ENCODE measurements around the gene RBBP8NL. TPM values are rescaled to one million over a fixed set of nuclear protein-coding genes. Genes with fewer than 3 reads are reported as not detected.

Gene RBBP8NL
- total RNA-seq, 5 donors from 2014 or later (not counting 1 experiment from before 2014, with no cell fraction given): not detected

GRCh38 chr20:62412194-62413024, 14.9 kb downstream of the RBBP8NL start:
- H3K4me1 ChIP-seq (ENCODE audit: control insufficient read depth in 1 of 2, extremely low read depth in 1 of 2, insufficient read depth in 2 of 2, low read length in 2 of 2): peaks cover 2 to 23% of the 10 kb centered on the region in 2 experiments
- WGBS (ENCODE audit: insufficient coverage): 85% methylated on average over 11 of the region's 22 CpGs
- H3K4me1 Mint-ChIP-seq: peaks cover 8 to 17% (median 14%) of the 10 kb centered on the region in 3 donors
- no peak overlapping the region for H3K4me3 Mint-ChIP-seq
- ATAC-seq (replicated peaks in 1 of 4) (no peak), DNase-seq (no peak)
- H3K9me3 ChIP-seq: no peaks in the 10 kb centered on the region
- no peaks in the 10 kb centered on the region for H3K36me3 Mint-ChIP-seq
- no peak overlapping the region for H3K27ac Mint-ChIP-seq
- H3K27me3 ChIP-seq (replicated peaks in 1 of 2; ENCODE audit: control insufficient read depth in 2 of 2, extremely low read depth in 1 of 2, insufficient read depth in 2 of 2, low read length in 1 of 2): peaks cover 0 to 15% of the 10 kb centered on the region in 2 experiments
- CTCF ChIA-PET: no interaction called here
- POLR2A ChIA-PET: no interaction called here
- no peak overlapping the region for H3K4me3 ChIP-seq (ENCODE audit: control insufficient read depth in 1 of 2, extremely low read depth in 1 of 2, low read length in 1 of 2)
- H3K9me3 Mint-ChIP-seq: no peaks in the 10 kb centered on the region
- H3K36me3 ChIP-seq (ENCODE audit: control insufficient read depth in 2 of 2, extremely low read depth in 1 of 2, insufficient read depth in 1 of 2, low read length in 1 of 2): no peaks in the 10 kb centered on the region
- H3K27me3 Mint-ChIP-seq: no peaks in the 10 kb centered on the region
- H3K27ac ChIP-seq (ENCODE audit: low read length): no peak overlapping the region

GRCh38 chr20:62411479-62412193, 15.7 kb downstream of the RBBP8NL start:
- H3K4me3 ChIP-seq (ENCODE audit: control insufficient read depth in 1 of 2, extremely low read depth in 1 of 2, low read length in 1 of 2): no peak overlapping the region
- no peaks in the 10 kb centered on the region for H3K27me3 Mint-ChIP-seq
- peaks cover 0 to 8% of the 10 kb centered on the region in 2 experiments for H3K27me3 ChIP-seq (replicated peaks in 1 of 2; ENCODE audit: control insufficient read depth in 2 of 2, extremely low read depth in 1 of 2, insufficient read depth in 2 of 2, low read length in 1 of 2)
- 77% methylated on average over 24 of the region's 24 CpGs for WGBS (ENCODE audit: insufficient coverage)
- DNase-seq: no peak
- H3K4me3 Mint-ChIP-seq: no peak overlapping the region
- ChIA-PET POLR2A (no interaction called here), CTCF (no interaction called here)
- no peak overlapping the region for H3K27ac Mint-ChIP-seq
- H3K4me1 ChIP-seq (ENCODE audit: control insufficient read depth in 1 of 2, extremely low read depth in 1 of 2, insufficient read depth in 2 of 2, low read length in 2 of 2): peaks cover 2 to 27% of the 10 kb centered on the region in 2 experiments
- H3K36me3 Mint-ChIP-seq: no peaks in the 10 kb centered on the region
- no peaks in the 10 kb centered on the region for H3K9me3 Mint-ChIP-seq
- H3K27ac ChIP-seq (ENCODE audit: low read length): no peak overlapping the region
- no peaks in the 10 kb centered on the region for H3K36me3 ChIP-seq (ENCODE audit: control insufficient read depth in 2 of 2, extremely low read depth in 1 of 2, insufficient read depth in 1 of 2, low read length in 1 of 2)
- H3K9me3 ChIP-seq: no peaks in the 10 kb centered on the region
- ATAC-seq (replicated peaks in 1 of 4): no peak
- peaks cover 8 to 19% (median 14%) of the 10 kb centered on the region in 3 donors for H3K4me1 Mint-ChIP-seq

GRCh38 chr20:62410746-62411478, 16.4 kb downstream of the RBBP8NL start:
- WGBS (ENCODE audit: insufficient coverage): 89% methylated on average over 18 of the region's 19 CpGs
- no peaks in the 10 kb centered on the region for H3K36me3 ChIP-seq (ENCODE audit: control insufficient read depth in 2 of 2, extremely low read depth in 1 of 2, insufficient read depth in 1 of 2, low read length in 1 of 2)
- no peaks in the 10 kb centered on the region for H3K9me3 ChIP-seq
- H3K36me3 Mint-ChIP-seq: no peaks in the 10 kb centered on the region
- DNase-seq (no peak), ATAC-seq (replicated peaks in 1 of 4) (no peak)
- H3K4me3 Mint-ChIP-seq: no peak overlapping the region
- H3K4me1 ChIP-seq (ENCODE audit: control insufficient read depth in 1 of 2, extremely low read depth in 1 of 2, insufficient read depth in 2 of 2, low read length in 2 of 2): peaks cover 5 to 34% of the 10 kb centered on the region in 2 experiments
- peaks cover 0 to 5% of the 10 kb centered on the region in 2 experiments for H3K27me3 ChIP-seq (replicated peaks in 1 of 2; ENCODE audit: control insufficient read depth in 2 of 2, extremely low read depth in 1 of 2, insufficient read depth in 2 of 2, low read length in 1 of 2)
- POLR2A ChIA-PET: no interaction called here
- H3K27ac ChIP-seq (ENCODE audit: low read length): no peak overlapping the region
- H3K27me3 Mint-ChIP-seq: no peaks in the 10 kb centered on the region
- no peaks in the 10 kb centered on the region for H3K9me3 Mint-ChIP-seq
- no peak overlapping the region for H3K4me3 ChIP-seq (ENCODE audit: control insufficient read depth in 1 of 2, extremely low read depth in 1 of 2, low read length in 1 of 2)
- CTCF ChIA-PET: no interaction called here
- peaks cover 12 to 22% (median 19%) of the 10 kb centered on the region in 3 donors for H3K4me1 Mint-ChIP-seq
- H3K27ac Mint-ChIP-seq: no peak overlapping the region

- peak in 20 of 35 experiments; percentile 11 to 49 (median 26) for DNase-seq
- no peaks in the 10 kb centered on the region for H3K9me3 ChIP-seq
- no peak overlapping the region for H3K27ac ChIP-seq (ENCODE audit: low read length)
- Mint-ChIP-seq H3K4me3 (peak overlapping the region in 1 of 3 donors; percentile 48), H3K4me1 (peaks cover 20 to 30% (median 27%) of the 10 kb centered on the region in 3 donors), H3K27ac (no peak overlapping the region), H3K27me3 (no peaks in the 10 kb centered on the region), H3K36me3 (no peaks in the 10 kb centered on the region), H3K9me3 (no peaks in the 10 kb centered on the region)
- ChIA-PET POLR2A (no interaction called here), CTCF (no interaction called here)
- ATAC-seq (replicated peaks in 1 of 4): no peak
- H3K4me3 ChIP-seq (ENCODE audit: control insufficient read depth in 1 of 2, extremely low read depth in 1 of 2, low read length in 1 of 2): no peak overlapping the region
- H3K4me1 ChIP-seq (ENCODE audit: control insufficient read depth in 1 of 2, extremely low read depth in 1 of 2, insufficient read depth in 2 of 2, low read length in 2 of 2): peaks cover 5 to 42% of the 10 kb centered on the region in 2 experiments
- no peaks in the 10 kb centered on the region for H3K36me3 ChIP-seq (ENCODE audit: control insufficient read depth in 2 of 2, extremely low read depth in 1 of 2, insufficient read depth in 1 of 2, low read length in 1 of 2)
- peaks cover 0 to 5% of the 10 kb centered on the region in 2 experiments for H3K27me3 ChIP-seq (replicated peaks in 1 of 2; ENCODE audit: control insufficient read depth in 2 of 2, extremely low read depth in 1 of 2, insufficient read depth in 2 of 2, low read length in 1 of 2)
- 7% methylated on average over 25 of the region's 30 CpGs for WGBS (ENCODE audit: insufficient coverage)
These were observed 17.2 kb downstream of the RBBP8NL start for GRCh38 chr20:62409931-62410745.

GRCh38 chr20:62409086-62409853, 18.1 kb downstream of the RBBP8NL start:
- Mint-ChIP-seq H3K36me3 (no peaks in the 10 kb centered on the region), H3K27me3 (no peaks in the 10 kb centered on the region), H3K4me1 (peaks cover 20 to 35% (median 31%) of the 10 kb centered on the region in 3 donors), H3K27ac (peak overlapping the region in 1 of 2 donors; percentile 52), H3K9me3 (no peaks in the 10 kb centered on the region), H3K4me3 (peak overlapping the region; percentile 17 to 48 (median 34))
- ChIA-PET POLR2A (interaction anchor here in 1 of 2 donors (0.6 kb wide), 1 partner anchor 26 kb away, joined by 3 read pairs; no protein-coding TSS in a partner anchor), CTCF (interaction anchor here in 1 of 2 donors (0.6 kb wide), 1 partner anchor 1129 kb away, joined by 3 read pairs; no protein-coding TSS in a partner anchor)
- H3K4me1 ChIP-seq (ENCODE audit: control insufficient read depth in 1 of 2, extremely low read depth in 1 of 2, insufficient read depth in 2 of 2, low read length in 2 of 2): peaks cover 5 to 43% of the 10 kb centered on the region in 2 experiments
- H3K4me3 ChIP-seq (ENCODE audit: control insufficient read depth in 1 of 2, extremely low read depth in 1 of 2, low read length in 1 of 2): no peak overlapping the region
- peaks cover 0 to 5% of the 10 kb centered on the region in 2 experiments for H3K27me3 ChIP-seq (replicated peaks in 1 of 2; ENCODE audit: control insufficient read depth in 2 of 2, extremely low read depth in 1 of 2, insufficient read depth in 2 of 2, low read length in 1 of 2)
- no peak overlapping the region for H3K27ac ChIP-seq (ENCODE audit: low read length)
- ATAC-seq (replicated peaks in 1 of 4) (no peak), DNase-seq (no peak)
- H3K9me3 ChIP-seq: no peaks in the 10 kb centered on the region
- WGBS (ENCODE audit: insufficient coverage): 92% methylated on average over 11 of the region's 12 CpGs
- H3K36me3 ChIP-seq (ENCODE audit: control insufficient read depth in 2 of 2, extremely low read depth in 1 of 2, insufficient read depth in 1 of 2, low read length in 1 of 2): no peaks in the 10 kb centered on the region

Measured in T-cell (primary cell).